GM18499 (cell line): Measurements from ENCODE around the gene PLCH1.

Experiments
- ATAC-seq: cut with Tn5 transposase; IDR thresholded peaks from one replicate; pipeline ENCODE4 v1.9.1; 2021; ENCODE audit warnings: moderate number of reproducible peaks; ENCODE audit not compliant: insufficient read depth, unreplicated experiment

PLCH1 gene

GRCh38 chr3:155745795-155746550 lies 1.1 kb upstream of the PLCH1 start:
- no peak for ATAC-seq

GRCh38 chr3:155744010-155744625 lies 753 bp downstream of the PLCH1 start:
- no peak for ATAC-seq

DNA sequence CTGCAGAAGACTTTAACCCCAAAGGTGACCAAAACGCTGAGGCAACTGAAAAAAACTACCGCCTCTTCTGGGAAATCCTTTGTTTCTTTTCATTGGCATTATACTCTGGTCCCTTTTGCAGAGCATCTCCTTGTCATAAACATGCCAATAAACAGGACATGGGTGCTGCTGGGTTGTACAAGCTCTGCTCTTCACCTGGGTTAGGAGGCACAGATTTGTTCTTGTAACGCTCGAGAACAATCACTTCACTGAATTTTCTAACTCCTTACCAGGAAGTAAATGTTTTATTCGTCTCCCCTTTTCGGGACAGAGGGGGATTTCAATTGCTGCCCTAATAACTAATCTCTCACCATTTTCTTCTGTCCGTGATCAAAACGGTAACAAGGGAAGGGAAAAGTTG lies 1.3 kb downstream of the PLCH1 start:
- no peak for ATAC-seq

GRCh38 chr3:155742349-155742965 lies 2.4 kb downstream of the PLCH1 start:
- ATAC-seq = no peak

GRCh38 chr3:155741603-155742002 lies 3.3 kb downstream of the PLCH1 start:
- no peak for ATAC-seq

DNA sequence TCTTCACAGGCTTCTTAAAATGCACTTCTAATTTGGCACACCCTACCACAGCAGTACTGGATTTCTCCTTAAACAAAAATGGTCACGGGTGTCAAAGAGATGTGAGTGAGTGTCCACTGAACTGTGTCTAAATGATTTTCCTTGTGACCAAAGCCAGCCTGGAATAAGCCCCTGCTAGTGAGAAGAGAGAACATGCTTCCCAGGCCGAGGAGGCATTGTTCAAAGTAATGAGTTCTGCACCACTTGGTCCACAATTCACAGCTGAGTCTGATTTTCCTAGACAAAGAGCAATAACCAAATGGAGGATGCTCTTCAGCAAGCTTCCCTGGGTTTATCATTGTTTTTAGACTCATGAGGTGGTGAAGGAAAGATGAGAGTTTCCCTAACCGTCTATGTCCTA lies 3.8 kb downstream of the PLCH1 start:
- no peak for ATAC-seq

- no peak for ATAC-seq
These were observed 5.7 kb downstream of the PLCH1 start for GRCh38 chr3:155739154-155739553.

GRCh38 chr3:155738580-155739076 lies 6.2 kb downstream of the PLCH1 start:
- ATAC-seq = no peak

GRCh38 chr3:155737844-155738460 lies 6.9 kb downstream of the PLCH1 start:
- peak; percentile 84 for ATAC-seq

DNA sequence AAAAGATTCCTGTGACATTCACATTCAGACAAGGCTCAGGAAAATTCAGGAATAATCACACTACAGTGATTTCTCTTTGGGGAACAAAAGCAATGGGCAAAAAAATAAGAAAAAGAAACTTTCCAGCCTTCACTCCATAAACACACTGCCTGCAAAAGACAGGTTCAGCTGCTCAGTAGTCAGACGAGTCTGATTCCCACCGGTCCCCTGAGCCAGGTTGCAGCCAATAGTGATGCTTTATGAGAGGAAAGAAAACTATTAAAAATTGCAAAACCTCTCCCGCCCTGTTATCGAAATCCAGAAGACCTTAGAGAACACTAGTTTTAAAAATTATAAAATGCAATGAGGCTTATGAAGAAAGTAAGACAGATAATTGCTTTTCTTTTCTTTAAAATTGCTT lies 8.5 kb downstream of the PLCH1 start:
- no peak for ATAC-seq

DNA sequence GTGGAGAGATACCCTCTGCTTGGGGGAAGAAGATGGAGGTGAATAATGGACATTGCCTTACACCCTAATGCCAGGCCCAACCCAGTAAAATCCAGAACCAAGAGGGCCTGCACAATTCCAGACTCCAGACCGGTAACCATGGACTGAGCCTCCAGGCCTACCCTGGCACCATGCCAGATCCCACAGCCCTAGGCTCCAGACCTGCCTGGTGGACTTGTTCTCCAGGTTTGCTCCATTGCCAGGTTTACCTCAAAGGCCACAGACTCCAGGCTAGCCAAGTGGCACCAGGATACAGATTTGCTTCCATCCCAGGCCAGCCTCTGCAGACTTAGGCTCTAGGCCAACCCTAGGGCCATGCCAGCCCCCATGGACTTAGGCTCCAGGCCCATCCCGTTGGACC lies 14.0 kb downstream of the PLCH1 start:
- no peak for ATAC-seq

DNA sequence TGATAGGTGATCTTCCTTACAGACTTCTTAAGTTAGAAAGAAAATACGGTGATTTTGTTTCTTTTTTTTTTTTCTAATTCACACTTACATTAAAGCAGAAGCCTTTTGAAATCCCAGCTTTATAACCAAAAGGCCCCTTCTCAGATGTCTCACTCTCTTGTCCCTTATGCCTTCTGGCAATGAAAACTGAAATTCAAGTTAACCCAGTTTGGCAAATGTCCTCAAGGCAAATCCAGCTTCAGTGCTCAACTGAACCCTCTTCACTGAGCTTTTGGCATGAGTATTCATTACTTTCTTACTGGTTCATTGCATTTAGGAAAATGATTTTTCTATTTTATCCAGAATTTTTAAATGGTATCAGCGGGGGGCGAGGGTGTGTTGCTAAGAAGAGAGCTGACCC lies 17.0 kb downstream of the PLCH1 start:
- no peak for ATAC-seq

- ATAC-seq = no peak
These were observed 30.6 kb downstream of the PLCH1 start for GRCh38 chr3:155714295-155714718.

DNA sequence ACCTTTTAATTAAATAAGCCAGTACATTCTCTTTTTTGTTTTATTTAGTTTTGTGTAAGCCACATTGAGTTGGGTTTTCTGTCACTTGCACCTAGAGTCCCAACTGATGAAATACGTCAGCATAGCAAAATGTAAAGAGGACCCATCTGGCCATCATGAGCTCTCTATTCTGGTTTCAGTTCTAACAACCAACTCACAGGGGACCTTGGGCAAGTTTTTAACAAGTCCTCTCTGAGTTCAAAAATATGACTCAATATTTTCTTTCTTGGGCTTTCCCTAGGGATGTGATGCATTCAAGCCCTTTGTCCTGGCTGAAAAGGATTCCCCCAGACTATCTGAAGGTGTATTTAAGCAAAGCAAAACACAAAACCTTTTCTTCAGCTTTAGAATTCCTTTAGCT lies 32.9 kb downstream of the PLCH1 start:
- peak; percentile 93 for ATAC-seq

DNA sequence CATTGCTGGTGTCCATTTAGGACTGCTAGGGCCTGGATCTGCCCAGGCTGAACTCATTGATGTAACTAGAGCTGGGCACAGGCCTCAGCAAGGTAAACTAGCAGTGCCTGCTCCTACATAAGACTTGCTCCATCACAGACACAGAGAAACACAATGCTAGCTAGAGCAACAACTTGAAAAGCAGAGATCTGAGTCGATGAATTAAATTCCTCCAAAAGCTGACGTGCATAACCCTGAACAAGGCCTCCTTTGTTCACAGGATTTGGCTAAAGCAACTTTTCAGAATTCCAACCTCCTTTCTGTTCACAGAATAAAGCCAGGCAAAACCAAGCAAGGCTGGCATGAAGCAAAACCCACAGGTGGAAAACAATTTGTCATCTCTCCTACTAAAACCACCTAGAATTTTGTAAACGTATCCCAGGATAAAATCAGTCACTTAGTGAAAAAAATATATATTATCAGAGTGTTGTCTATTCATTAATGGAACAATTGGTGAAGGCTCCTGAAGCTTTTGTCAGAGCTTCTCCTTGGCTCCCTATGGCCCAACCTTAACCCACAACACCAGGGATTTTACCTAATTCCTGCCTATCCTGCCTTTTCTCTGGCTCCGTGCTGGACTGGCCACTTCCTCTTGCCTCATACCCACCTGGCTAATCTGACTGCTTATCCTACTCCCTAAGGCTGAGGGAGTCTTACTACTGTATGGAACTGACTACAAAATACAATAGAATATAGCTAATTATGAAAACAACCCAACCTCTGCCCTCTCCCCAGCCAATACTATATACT lies 39.9 kb downstream of the PLCH1 start:
- ATAC-seq = no peak

DNA sequence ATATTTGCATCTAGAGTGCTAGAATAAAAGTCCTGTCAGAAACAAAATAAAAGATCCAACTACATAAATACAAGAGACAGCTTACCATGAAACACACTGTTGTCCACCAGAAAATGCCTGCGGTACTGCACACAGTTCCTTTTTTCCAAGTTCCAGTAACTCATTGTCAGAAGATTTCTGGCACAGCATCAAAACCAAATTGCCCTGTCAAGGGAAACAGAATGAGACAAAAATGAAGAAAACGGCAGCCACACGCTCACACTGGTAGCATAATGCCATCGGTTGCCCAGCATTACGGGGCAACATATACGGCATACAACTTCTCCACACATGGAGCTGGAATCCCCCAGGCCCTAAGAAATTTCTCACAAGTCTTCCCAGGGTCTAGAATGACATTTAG lies 40.8 kb downstream of the PLCH1 start:
- ATAC-seq = no peak

DNA sequence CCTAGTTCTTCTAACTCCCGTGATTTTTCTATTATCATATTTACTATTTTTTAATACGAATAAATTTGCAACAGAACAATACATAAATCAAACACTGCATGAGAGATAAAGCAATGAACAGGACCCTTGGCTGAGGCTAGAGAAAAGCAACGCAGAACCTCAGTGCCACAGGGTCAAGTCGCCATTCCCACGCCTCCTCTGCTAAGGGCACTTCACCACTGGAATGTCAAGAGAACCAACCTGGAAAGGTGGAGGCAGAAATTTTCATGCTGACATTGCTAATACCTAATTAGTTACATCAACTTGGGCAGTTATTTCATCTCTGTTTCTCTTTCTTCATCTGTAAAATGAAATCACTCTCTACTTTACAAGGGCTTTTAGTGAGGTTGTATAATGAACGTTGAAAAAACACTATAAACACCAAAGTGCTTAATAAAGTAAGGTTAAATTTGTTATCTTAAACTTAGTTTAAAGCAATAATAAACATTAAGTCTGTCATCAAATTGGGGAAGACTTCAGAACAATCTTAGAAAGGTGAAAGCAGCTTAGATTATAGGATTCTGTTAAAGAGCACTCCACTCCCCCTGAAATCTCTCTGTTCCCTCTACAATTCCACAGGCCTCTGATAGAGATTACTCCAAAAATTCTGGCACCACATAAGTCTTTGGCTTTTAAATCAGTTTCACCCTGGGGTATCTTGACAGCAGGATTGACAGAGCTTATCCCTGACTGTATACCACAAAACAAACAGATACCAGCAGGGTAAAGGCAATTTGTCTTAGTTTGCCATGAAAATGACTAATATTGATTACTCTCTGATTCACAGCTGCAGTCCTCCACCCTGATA lies 41.9 kb downstream of the PLCH1 start:
- ATAC-seq = no peak

GRCh38 chr3:155701882-155702465 lies 42.9 kb downstream of the PLCH1 start:
- peak; percentile 44 for ATAC-seq

DNA sequence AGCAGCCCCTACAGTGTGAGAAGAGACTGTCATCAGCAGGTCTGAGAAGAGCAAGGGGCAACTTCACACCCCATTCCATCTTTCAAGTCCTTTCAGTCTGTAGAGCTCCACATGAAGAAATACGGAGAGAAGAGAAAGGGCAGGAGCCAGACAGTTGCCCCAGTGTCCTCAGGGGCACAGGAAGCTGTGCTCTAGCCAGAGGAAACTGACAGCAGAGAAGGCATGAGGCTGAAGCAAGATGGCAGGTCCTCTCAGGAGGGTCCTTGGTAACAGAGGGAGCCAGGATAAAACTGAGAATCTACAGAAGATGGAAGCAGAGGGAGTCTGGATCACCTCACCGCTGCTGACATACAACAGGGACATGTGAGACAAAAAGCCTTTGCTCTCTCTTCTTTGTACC lies 47.3 kb downstream of the PLCH1 start:
- no peak for ATAC-seq
